Loucy (cell line): Measurements from ENCODE around the gene KYAT1.

Experiments
- CTCF ChIP-seq: fragments of 200-600 bp; sonication (generic); conservative IDR thresholded peaks from 2 replicates; pipeline ENCODE4 v1.5.1; 2014; ENCODE audit warnings: mild to moderate bottlenecking, antibody characterized with exemption, low read length
- EZH2phosphoT487 ChIP-seq: fragments of 200-600 bp; IDR thresholded peaks from 2 replicates; pipeline ENCODE4 v1.6.1; 2018; ENCODE audit warnings: antibody characterized with exemption, mild to moderate bottlenecking, moderate library complexity, borderline replicate concordance

GRCh38 chr9:128788445-128788844 lies 93.3 kb downstream of the KYAT1 start:
- no peak for TF ChIP-seq CTCF
- TF ChIP-seq EZH2phosphoT487: no peak
